ENCODE data around the gene BRD4. TPM values are rescaled to one million over a fixed set of nuclear protein-coding genes. Genes with fewer than 3 reads are reported as not detected.

Gene BRD4
- total RNA-seq, 1 experiment from 2014 or later: 189 TPM

DNA sequence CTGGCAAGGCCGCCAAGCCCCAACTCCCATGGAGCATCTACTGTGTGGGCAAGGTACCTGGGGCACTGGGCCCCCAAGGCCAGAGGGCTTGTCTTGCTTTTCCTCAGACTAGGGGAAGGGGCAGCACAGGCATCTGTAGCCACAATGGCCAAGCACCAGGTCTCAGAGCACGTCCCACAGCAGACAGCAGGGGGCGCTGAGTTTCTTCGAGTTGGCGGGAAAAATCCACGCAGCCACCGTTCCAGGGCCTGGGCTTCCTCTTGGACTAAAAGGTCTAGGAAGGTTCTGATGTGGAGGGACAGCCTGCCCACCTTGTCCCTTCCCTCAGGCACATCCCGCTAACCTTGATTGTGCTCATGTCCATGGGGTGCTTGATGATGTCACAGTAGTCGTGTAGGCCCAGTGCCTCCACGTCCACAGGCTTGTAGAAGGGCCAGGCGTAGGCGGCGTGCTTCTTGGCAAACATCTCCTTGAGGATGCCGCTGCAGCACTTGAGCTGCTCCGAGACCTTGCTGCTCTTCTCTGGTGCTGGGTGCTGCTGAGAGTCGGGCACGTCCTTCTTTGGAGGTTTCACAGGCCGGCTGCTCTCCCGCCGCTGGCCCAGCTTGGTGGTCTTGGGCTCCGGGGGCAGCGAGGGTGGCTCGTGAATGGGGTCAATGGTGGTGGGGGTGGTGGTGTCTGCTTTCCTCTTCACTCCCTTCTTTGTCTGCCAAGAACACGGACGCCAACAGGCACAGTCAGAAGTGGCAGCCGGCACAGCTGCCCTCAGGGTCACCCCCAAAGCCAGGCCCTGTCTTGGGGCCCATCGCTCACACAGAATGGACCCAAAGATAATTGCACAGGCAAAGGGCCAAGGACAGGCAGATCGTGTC is 68.0 kb downstream of the BRD4 start:
- TF ChIP-seq, protein P1, sequence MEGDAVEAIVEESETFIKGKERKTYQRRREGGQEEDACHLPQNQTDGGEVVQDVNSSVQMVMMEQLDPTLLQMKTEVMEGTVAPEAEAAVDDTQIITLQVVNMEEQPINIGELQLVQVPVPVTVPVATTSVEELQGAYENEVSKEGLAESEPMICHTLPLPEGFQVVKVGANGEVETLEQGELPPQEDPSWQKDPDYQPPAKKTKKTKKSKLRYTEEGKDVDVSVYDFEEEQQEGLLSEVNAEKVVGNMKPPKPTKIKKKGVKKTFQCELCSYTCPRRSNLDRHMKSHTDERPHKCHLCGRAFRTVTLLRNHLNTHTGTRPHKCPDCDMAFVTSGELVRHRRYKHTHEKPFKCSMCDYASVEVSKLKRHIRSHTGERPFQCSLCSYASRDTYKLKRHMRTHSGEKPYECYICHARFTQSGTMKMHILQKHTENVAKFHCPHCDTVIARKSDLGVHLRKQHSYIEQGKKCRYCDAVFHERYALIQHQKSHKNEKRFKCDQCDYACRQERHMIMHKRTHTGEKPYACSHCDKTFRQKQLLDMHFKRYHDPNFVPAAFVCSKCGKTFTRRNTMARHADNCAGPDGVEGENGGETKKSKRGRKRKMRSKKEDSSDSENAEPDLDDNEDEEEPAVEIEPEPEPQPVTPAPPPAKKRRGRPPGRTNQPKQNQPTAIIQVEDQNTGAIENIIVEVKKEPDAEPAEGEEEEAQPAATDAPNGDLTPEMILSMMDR (IDR thresholded peaks at IDR 0.05; ENCODE audit: unreplicated experiment): peak; percentile 72
- ChIA-PET CTCF (interaction anchor here (0.6 to 0.7 kb wide), 3 partner anchors 11 to 103 kb away, joined by 3 read pairs; no protein-coding TSS in a partner anchor), POLR2A (no interaction called here)
- Mint-ChIP-seq H3K4me3 (ENCODE audit: unreplicated experiment) (no peak overlapping the region), H3K9me3 (ENCODE audit: unreplicated experiment) (no peaks in the 10 kb centered on the region), H3K4me1 (ENCODE audit: insufficient read depth, unreplicated experiment) (peaks cover 25% of the 10 kb centered on the region), H3K36me3 (ENCODE audit: insufficient read depth, unreplicated experiment) (peaks cover 93% of the 10 kb centered on the region), H3K27me3 (ENCODE audit: insufficient read depth, unreplicated experiment) (no peaks in the 10 kb centered on the region), H3K27ac (ENCODE audit: low read depth, unreplicated experiment) (no peak overlapping the region)
- peak; percentile 73 for DNase-seq (ENCODE audit: unreplicated experiment)
- intact Hi-C loops (cut with micrococcal nuclease): loop anchor here (1.0 to 2.0 kb wide), 2 partner anchors 114 to 293 kb away; no protein-coding TSS in a partner anchor
- TSS peak; percentile 9 for BruUV-seq (replicated peaks)

DNA sequence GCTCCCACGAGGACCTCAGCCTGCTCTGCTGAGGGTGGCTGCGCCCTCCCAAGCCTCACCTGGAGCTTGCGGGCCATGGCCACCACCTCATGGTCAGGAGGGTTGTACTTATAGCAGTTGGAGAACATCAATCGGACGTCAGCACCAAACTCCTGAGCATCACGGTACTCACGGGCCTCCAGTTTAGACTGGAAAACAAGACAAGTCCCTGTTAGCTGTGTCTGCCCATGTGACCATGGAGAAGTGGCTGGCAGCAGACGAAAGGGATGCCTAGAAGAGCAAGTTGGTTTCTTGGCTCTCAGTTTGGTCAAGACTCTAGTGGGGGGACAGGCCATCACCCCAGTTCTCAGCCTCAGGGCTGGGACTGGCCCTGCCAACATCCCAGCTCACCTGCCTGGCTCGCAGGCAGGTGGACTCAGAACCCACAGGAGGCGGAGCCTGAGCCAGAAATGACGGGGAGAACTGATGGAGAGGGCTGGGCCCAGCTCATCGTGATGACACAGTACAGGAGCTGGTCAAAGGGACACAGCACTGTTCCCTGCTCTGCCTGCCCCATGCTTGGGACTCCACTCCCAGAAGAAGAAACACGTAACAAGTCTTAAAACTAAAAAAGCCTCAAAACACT is 68.9 kb downstream of the BRD4 start:
- ChIA-PET POLR2A (interaction anchor here (1.1 kb wide), 1 partner anchor 117 kb away, joined by 3 read pairs; the partner anchor contains the start of gene AKAP8), CTCF (interaction anchor here (0.5 to 6.1 kb wide), 6 partner anchors 13 to 1176 kb away, joined by 3 to 25 read pairs (median 3); no protein-coding TSS in a partner anchor)
- no TSS peak for BruUV-seq (replicated peaks)
- Mint-ChIP-seq H3K27ac (ENCODE audit: low read depth, unreplicated experiment) (no peak overlapping the region), H3K27me3 (ENCODE audit: insufficient read depth, unreplicated experiment) (no peaks in the 10 kb centered on the region), H3K9me3 (ENCODE audit: unreplicated experiment) (no peaks in the 10 kb centered on the region), H3K4me3 (ENCODE audit: unreplicated experiment) (no peak overlapping the region), H3K36me3 (ENCODE audit: insufficient read depth, unreplicated experiment) (peaks cover 92% of the 10 kb centered on the region), H3K4me1 (ENCODE audit: insufficient read depth, unreplicated experiment) (peaks cover 20% of the 10 kb centered on the region)
- intact Hi-C loops (cut with micrococcal nuclease): no loop called here
- TF ChIP-seq, protein P1 (IDR thresholded peaks at IDR 0.05; ENCODE audit: unreplicated experiment): no peak
- DNase-seq (ENCODE audit: unreplicated experiment): no peak

DNA sequence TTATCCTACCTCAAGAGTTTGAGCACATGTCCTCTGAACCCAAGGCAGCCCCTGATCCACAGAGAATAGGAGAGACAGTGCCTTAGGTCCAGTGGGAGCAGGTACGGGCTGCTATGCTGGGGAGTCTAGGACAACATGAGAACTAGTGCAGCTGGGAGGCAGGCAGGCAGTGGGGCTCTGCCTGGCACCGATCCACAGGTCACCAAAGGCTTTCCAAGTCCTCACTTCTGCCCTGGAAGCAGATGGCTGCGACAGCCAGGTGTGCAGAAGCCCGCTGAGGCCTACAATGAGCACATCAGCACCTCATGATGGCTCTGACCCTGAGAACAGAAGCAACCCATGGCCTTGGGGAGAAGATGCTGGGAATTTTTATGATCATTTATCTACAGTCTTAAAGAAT is 70.3 kb downstream of the BRD4 start:
- Mint-ChIP-seq H3K9me3 (ENCODE audit: unreplicated experiment) (no peaks in the 10 kb centered on the region), H3K4me3 (ENCODE audit: unreplicated experiment) (no peak overlapping the region), H3K27ac (ENCODE audit: low read depth, unreplicated experiment) (no peak overlapping the region), H3K4me1 (ENCODE audit: insufficient read depth, unreplicated experiment) (peaks cover 6% of the 10 kb centered on the region), H3K27me3 (ENCODE audit: insufficient read depth, unreplicated experiment) (no peaks in the 10 kb centered on the region), H3K36me3 (ENCODE audit: insufficient read depth, unreplicated experiment) (peaks cover 92% of the 10 kb centered on the region)
- ChIA-PET POLR2A (interaction anchor here (1.0 kb wide), 1 partner anchor 18 kb away, joined by 3 read pairs; no protein-coding TSS in a partner anchor), CTCF (interaction anchor here (0.6 to 6.1 kb wide), 5 partner anchors 10 to 1504 kb away, joined by 4 to 25 read pairs (median 4); no protein-coding TSS in a partner anchor)
- intact Hi-C loops (cut with micrococcal nuclease): no loop called here
- TF ChIP-seq, protein P1 (IDR thresholded peaks at IDR 0.05; ENCODE audit: unreplicated experiment): no peak
- no TSS peak for BruUV-seq (replicated peaks)
- DNase-seq (ENCODE audit: unreplicated experiment): no peak

DNA sequence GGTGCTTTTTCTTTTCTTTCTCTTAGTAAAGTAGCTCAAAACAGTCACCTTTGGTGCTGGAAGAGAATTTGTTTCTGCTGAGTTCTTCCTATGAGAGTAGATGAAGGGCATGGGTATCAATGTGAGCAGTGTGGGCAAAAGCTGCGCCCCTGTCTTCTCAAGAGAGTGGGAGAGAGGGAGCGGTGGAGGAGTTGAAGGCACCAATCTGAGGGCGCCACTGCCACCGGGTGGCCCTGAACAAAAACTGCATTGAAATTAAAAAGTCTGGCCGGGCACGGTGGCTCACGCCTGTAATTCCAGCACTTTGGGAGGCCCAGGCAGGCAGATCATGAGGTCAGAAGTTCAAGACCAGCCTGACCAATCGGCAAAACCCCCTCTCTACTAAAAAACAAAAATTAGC is 71.4 kb downstream of the BRD4 start:
- Mint-ChIP-seq H3K36me3 (ENCODE audit: insufficient read depth, unreplicated experiment) (peaks cover 96% of the 10 kb centered on the region), H3K27ac (ENCODE audit: low read depth, unreplicated experiment) (peak overlapping the region; percentile 27), H3K4me1 (ENCODE audit: insufficient read depth, unreplicated experiment) (no peaks in the 10 kb centered on the region), H3K4me3 (ENCODE audit: unreplicated experiment) (no peak overlapping the region), H3K27me3 (ENCODE audit: insufficient read depth, unreplicated experiment) (no peaks in the 10 kb centered on the region), H3K9me3 (ENCODE audit: unreplicated experiment) (no peaks in the 10 kb centered on the region)
- CTCF ChIA-PET: interaction anchor here (0.6 to 6.1 kb wide), 5 partner anchors 11 to 99 kb away, joined by 4 to 25 read pairs (median 5); no protein-coding TSS in a partner anchor
- POLR2A ChIA-PET: interaction anchor here (0.8 kb wide), 1 partner anchor 297 kb away, joined by 4 read pairs; no protein-coding TSS in a partner anchor
- no TSS peak for BruUV-seq (replicated peaks)
- peak; percentile 34 for DNase-seq (ENCODE audit: unreplicated experiment)
- intact Hi-C loops (cut with micrococcal nuclease): no loop called here
- TF ChIP-seq, protein P1 (IDR thresholded peaks at IDR 0.05; ENCODE audit: unreplicated experiment): peak; percentile 17
